GM18951 (cell line): Measurements from ENCODE around the gene DDAH2.
A peak's percentile ranks its signal among the peaks of the same experiment; 100 is the strongest.

Experiments
- POLR2A ChIP-seq: IDR thresholded peaks from 4 replicates; pipeline ENCODE4 v1.6.1; 2011; ENCODE audit warnings: mild to moderate bottlenecking; ENCODE audit not compliant: insufficient read length, insufficient read depth; ENCODE audit errors: extremely low read depth
- in situ Hi-C: fragments of 300-500 bp; cut with MboI; formaldehyde crosslinking; loops from one replicate; pipeline ENCODE4 v1.12.0; 2022; ENCODE audit warnings: low sequenced_read_pairs, mixed read lengths, inconsistent platforms; ENCODE audit not compliant: unreplicated experiment

DDAH2 gene

DNA sequence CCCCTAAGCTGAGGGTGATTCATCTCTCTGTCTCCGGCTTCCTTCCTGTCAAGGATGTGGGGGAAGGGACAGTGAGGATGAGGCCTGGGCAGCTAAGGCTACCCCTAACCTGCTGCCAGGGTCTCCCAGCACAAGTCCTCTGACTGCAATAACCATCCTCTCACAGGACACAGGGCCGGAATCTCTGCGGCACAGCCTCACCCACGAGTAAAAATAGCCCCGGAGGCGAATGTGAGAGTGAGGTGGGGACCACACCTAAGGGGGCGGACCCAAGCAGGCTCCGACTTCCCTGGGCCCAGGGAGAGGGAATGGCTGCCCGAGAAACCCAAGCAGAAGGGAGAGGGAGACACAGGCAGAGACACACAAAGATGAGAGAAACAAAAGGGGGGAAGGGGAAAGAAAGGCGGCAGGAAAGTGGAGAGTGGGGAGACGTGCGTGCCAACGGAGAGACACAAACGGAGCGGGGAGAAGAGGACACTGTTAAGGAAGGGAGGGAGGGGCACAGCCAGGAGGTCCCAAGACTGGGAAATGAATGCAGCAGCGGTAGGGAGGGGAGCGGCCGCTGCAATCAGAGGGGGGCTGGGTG lies 5.8 kb upstream of the DDAH2 start:
- TF ChIP-seq POLR2A = no peak

GRCh38 chr6:31734247-31734820 lies 5.2 kb upstream of the DDAH2 start:
- no peak for TF ChIP-seq POLR2A
- in situ Hi-C loops = no loop called here

More for the DNA sequence above, 5.8 kb upstream of the DDAH2 start:
- in situ Hi-C loops = no loop called here

- TF ChIP-seq POLR2A = no peak
- in situ Hi-C loops = no loop called here
Observed at GRCh38 chr6:31733734-31734133, 4.6 kb upstream of the DDAH2 start.

DNA sequence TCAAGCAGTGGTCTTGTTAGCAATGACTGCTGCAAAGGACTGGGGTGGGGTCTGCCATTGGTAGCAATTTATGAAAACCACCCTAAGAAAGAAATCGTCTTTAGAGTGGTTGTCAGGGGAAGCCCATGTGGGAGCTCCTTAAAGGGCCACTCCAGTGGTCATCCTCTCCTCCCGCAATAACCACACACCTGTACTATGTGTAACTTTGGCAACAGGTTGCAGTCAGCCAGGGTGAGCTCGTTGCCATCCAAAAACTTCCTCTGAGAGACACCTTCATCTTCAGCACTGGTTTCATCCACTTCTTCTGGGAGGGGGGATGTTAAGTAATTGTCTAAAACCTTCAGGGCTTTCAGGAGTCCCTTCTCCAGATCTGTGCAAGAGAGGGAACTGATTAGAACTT lies 2.9 kb upstream of the DDAH2 start:
- TF ChIP-seq POLR2A = no peak
- in situ Hi-C loops = no loop called here

DNA sequence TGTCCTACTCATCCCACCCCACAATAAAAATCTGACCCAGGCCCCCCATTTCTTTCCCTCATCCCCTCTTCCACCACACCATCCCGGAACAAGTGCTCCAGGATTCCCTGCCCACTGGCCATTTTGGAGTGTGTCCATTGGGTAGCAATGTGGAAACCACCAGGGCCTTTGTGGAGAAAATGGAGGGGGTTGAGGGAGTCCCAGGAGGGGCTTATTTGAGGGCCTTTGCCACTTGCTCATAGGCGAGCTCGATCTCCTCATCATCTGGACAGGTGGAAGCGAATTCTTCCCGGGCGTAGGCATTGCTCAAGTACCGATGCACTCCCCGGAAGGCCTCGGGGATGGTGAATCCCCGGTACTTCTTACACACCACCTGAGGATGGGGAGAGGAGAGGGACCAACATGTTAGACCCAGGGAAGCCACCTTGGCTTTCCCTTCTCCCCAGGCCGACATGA lies 1.6 kb upstream of the DDAH2 start:
- TF ChIP-seq POLR2A = no peak
- in situ Hi-C loops = no loop called here

- TF ChIP-seq POLR2A = peak; percentile 59
- in situ Hi-C loops = no loop called here
Observed at GRCh38 chr6:31729979-31730630, 1.0 kb upstream of the DDAH2 start.

- TF ChIP-seq POLR2A = no peak
- in situ Hi-C loops = no loop called here
Observed at GRCh38 chr6:31729515-31729978, 448 bp upstream of the DDAH2 start.

DNA sequence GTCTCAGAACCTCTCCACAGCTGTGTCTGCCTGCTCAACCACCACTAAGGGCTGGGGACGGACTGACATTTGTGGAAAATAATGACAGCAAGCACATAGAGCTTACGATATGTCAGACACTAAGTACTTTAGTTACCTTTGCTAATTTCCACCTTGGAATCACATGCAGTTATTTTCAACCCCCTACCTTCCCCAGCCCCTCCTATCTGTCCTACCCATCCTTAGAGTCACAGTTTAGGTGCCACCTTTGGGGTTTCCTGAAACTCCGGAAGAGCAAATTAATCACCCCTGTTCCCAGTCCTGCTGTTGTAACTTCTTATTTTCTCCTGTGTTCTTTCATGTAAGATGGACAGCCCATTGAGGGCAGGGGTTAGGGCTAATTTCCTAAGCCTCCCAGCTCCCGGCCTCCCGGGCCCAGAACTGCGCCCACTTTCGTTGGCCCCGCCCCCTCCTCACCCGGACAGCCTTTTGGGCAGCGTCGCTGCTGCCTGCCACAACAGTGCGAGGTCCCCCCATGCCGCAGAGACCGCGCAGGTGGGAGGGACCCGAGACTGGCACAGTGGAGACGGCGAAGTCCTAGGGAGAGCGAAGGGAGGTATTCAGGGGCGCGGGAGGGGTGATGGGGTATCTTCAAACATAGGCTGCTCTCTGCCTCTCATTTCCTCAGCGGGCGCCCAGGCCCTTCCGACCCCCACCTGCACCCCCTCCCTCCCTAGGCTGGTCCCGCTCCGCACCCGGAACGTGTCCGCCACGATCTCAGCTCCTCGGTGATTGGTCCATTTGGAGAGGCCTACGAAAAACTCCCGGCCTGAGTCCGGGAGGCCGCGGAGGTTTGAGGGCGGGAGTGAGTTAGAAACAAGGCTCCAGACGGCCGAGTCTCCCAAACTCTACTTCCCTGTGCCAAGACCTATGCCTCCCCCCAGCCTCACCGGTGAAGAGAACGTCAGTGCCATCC lies 1.1 kb downstream of the DDAH2 start:
- in situ Hi-C loops = no loop called here
- peak; percentile 22 for TF ChIP-seq POLR2A

DNA sequence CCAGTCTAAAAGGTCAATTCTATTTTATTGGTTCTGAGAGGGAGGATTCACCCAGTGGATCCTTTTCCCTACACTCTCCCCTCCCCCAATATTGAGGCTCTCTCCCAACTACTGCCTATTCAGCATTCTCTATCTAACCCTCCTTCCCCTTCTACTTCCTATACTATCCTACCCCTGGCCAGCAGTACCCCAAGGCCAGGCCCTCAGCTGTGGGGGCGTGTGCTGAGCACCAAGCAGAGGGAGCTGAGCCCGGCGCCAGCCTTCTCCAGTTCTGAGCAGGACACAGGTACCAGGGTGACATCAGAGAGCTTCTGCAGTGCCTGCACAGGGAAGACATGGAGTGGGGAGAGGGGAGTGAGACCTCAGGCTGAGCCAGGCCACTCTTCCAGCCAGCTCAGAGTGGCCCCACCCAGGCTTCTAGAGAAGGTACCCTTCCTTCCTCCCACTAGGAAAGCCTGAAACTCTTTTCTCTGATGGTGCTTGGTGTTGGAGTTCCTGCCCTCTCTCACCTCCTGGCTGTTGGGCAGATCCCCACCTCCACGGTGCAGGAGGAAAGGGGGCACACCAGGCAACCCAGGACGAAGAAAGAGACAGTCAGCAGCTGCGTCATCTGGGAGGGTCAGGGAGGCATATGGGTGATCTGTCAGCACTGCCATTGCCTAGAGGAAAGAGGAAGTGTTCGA lies 1.9 kb downstream of the DDAH2 start:
- TF ChIP-seq POLR2A = no peak
- in situ Hi-C loops = no loop called here

- TF ChIP-seq POLR2A = no peak
- in situ Hi-C loops = no loop called here
Observed at GRCh38 chr6:31725502-31726350, 3.4 kb downstream of the DDAH2 start.

- in situ Hi-C loops = no loop called here
- TF ChIP-seq POLR2A = no peak
Observed at GRCh38 chr6:31723980-31724691, 5.0 kb downstream of the DDAH2 start.
